NCI-H2081 (cell line): ENCODE results near the gene MAP1LC3C.
A peak's percentile ranks its signal among the peaks of the same experiment; 100 is the strongest.

Source experiments
- DNase-seq, 2 experiments: peaks; one replicate each; lab custom pipeline; 2025; lab: John Stamatoyannopoulos, UW

The MAP1LC3C gene

GRCh38 chr1:241999026-241999425 lies at the start of gene MAP1LC3C:
Gene MAP1LC3C, minus strand, starts transcription at chr1:241999098. Its CDS starts 90 bp downstream, at chr1:241999008.
- DNase-seq = no peak

GRCh38 chr1:242043165-242043564 lies 44.3 kb upstream of the MAP1LC3C start:
- DNase-seq = no peak

DNA sequence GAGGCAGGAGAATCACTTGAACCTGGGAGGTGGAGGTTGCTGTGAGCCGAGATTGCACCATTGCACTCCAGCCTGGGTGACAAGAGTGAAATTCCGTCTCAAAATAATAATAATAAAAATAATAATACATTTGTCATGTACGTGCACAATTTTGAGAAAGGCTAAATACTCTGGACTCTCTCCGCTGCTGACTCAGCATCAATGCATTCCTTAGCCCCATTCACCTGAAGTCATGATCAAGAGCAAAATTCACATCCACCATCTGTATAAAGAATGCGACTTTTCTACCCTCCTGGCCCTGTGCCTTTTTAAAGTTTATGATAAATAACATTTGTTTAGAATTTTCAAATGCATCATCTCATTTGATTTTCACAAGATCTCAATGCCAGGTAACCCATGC lies 35.5 kb upstream of the MAP1LC3C start:
- no peak for DNase-seq

DNA sequence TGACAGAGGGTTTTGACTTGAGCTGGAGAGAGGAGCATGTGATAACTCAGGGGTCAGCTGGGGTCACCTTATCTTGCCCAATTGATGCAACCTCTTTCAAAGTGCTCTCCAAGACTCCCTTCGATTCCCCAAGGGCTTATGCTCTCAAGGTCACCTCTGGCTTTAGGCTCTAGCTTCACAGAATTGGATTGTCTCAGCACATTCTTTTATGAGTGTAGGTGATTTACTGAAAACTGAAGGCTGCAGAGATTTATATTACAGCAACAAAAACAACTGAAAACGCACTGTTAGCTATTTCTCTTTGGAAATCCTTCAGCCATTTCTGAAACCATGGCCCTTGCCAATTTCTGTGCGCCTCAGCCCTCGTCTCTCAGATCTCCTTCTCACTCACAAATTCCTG lies 34.5 kb upstream of the MAP1LC3C start:
- DNase-seq = no peak

DNA sequence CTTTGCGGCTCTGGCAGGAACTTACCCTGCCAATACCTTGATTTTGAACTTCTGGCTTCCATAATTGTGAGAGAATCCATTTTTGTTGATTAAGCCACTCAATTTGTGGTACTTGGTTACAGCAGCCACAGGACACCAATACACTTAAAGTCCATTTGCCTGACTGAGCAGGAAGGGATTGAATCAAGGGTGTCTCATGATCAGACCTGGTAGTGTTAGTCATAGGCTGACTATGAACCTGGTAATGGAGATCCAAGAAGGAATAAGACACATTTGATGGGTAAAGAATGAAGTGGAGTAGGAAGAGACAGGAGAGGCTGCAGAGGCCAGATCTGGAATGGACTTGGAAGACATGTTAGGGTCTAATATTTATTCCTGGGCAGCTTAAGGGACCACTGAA lies 31.2 kb upstream of the MAP1LC3C start:
- no peak for DNase-seq

GRCh38 chr1:242025681-242026080 lies 26.8 kb upstream of the MAP1LC3C start:
- DNase-seq = no peak

- DNase-seq = no peak
Measured at GRCh38 chr1:242023805-242024204, 24.9 kb upstream of the MAP1LC3C start.

- DNase-seq = no peak
Measured at GRCh38 chr1:242019018-242019417, 20.1 kb upstream of the MAP1LC3C start.

GRCh38 chr1:242017580-242018233 lies 18.8 kb upstream of the MAP1LC3C start:
- peak; percentile 83 to 85 for DNase-seq

GRCh38 chr1:242016479-242016878 lies 17.6 kb upstream of the MAP1LC3C start:
- no peak for DNase-seq

- no peak for DNase-seq
Measured at GRCh38 chr1:242011894-242012660, 13.2 kb upstream of the MAP1LC3C start.

DNA sequence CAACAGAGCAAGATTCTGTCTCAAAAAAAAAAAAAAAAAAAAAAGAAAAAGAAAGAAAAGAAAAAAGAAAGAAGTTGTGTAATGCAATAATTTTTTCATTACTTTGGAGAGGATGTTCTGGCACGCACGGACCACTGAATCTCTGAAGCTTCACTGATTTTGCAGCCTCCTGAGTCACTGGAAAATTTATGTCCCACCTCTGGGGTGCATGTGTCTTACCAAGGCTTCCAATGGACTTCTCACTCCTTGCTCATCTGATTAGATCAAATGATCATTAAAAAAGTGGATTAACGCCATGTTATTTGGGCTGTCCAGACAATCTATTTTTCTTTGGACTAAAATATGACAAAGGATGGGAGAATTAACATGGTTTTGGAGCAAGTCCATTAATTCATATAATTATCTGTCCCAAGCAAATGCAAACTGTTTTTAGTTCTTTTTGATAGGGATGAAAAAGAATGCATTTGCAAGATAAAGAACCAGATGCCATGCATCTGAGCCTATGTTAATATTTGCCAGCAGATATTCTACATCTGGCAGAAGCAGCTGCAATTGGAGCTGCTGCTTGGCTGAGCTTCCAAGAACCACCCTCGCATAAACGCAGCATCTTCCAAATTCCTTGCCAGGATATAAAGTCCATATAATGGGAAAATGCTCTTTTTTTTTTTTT lies 10.1 kb upstream of the MAP1LC3C start:
- no peak for DNase-seq

DNA sequence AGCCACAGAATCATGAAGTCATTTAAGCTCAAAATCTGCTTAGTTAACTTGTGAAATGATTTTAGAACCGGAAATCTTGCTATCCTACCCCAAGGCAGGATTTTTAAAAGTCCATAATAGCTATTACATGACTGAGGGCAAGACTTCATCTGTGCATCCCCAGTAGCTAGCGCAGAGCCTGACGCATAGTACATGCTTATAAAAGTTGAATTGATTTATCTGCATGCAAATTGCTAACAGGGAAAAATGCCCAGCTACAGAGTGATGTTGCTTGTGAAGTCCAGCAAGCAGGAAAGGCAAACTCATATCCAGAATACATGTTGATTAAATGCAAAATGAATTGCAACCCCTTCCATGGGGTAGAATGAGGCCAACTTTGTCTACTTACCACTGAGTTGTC lies 8.1 kb upstream of the MAP1LC3C start:
- DNase-seq = no peak

- no peak for DNase-seq
Measured at GRCh38 chr1:242005866-242006535, 7.1 kb upstream of the MAP1LC3C start.

DNA sequence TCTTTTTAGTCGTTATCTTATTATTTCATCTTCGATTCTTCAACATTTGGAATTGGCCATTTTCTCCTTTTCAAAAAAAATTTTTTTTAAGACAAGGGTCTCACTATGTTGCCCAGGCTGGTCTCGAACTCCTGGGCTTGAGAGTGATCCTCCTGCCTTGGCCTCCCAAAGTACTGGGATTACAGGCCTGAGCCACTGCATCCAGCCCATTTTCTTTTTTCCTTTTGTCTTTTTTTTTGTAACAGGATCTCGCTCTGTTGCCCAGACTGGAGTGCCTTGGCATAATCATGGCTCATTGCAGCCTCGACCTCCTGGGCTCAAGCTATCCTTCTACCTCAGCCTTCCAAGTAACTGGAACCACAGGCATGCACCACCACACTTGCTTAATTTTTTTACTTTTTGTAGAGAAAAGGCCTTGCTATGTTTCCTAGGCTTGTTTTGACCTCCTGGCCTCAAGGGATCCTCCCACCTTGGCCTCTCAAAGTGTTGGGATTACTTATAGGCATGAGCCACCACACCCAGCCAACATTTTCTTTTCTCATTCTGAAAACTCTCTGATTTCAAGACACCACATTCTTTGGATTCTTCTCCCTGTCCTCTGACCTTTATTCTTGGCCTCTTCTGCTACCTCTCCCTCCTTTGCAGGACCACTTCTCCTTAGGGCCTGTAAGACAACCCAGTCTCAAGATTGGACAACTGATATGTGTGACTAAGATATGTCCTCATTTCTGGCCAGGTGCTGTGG lies 6.0 kb upstream of the MAP1LC3C start:
- DNase-seq = no peak

GRCh38 chr1:242002510-242002909 lies 3.6 kb upstream of the MAP1LC3C start:
- no peak for DNase-seq

DNA sequence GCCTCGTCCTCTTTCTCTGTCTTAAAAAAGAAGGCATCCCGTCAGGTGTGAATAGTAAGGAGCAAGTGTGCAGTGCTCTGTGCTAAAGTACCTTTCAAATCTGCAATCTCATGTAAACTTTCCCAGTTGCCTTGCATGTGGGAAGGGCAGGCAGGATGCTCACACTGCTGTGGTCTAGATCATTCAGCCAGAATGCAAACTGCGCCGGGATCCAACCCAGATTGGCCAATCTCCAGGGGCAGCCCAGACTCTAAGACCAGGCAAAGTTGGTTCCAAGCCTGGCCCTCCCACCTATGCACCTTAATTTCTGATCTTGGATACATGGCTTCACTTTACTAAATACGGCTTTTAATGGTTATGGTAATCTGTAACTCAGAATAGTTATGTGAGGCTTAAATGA lies 3.2 kb upstream of the MAP1LC3C start:
- DNase-seq = no peak

DNA sequence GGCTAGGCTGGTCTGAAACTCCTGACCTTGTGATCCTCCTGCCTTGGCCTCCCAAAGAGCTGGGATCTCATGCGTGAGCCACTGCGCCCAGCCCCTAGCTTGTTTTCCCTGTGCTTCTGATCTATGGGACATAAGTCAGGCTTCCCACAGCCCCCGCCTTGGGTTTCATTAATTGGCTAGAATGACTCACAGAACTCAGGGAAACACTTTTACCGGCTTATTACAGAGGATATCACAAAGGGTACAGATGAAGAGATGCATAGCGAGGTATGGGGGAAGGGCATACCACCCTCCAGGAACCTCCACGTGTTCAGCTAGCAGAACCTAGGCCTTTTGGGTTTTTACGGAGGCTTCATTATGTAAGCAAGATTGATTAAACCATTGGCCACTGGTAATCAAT lies 1.5 kb upstream of the MAP1LC3C start:
- DNase-seq = no peak

DNA sequence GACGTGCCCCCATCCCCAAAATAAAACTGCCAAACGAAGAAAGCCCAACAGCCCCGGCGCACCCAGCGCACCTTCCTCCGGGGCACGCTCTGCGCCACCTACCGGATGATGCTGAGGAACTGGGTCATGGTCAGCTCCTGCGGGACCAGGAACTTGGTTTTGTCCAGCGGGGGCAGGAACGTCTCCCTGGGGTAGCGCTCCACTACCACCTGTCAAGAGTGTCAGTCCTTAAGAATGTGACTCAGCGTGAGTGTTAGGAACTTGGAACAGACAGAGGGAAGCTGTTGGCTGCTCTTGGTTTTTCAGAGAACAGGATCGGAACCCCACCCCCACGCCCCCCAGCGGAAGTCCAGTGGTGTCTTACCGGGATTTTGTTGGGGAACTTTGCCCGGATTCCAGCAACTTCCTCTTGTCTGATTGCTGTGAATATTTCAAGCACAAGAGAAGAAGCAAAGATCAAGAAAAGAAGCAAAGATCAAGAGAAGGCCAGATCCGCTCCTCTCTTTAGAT lies 431 bp downstream of the MAP1LC3C start:
- no peak for DNase-seq

DNA sequence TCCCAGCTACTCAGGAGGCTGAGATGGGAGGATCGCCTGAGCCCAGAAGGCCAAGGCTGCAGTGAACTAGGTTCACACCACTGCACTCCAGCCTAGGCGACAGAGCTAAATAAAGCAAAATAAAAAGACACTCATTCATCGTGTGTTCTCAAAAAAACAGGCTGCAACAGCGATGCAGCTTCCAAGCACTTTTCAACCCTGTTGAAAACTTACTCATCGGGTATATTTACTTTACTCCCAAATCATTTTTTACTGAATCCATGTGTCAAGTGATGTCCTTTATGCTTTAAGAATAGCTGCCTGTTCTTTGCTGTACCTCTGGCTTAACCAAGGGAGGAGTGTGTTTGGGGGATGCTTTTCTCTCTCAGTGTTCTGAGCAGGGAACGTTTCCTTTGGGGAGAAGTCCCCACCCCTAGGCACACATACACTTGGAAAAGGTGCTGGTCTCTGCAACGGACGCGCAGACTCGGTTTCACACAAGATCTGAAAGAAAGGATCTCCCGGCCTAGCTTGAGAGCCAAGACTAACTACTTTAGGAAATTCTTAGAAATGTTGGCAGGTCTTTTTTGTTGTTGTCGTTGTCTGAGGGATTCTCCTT lies 1.4 kb downstream of the MAP1LC3C start:
- no peak for DNase-seq

- no peak for DNase-seq
Measured at GRCh38 chr1:241994171-241994570, 4.7 kb downstream of the MAP1LC3C start.
